Activated T-helper 1 cell treated with Interleukin-2 at 50 U/mL for 16 hours (primary cell): ENCODE results near the gene SLC27A1.
A peak's percentile ranks its signal among the peaks of the same experiment; 100 is the strongest.
"Not testable (repeated sequence)": the region's sequence is repeated elsewhere in the genome, so short reads cannot be mapped to it uniquely, and the experiment has no call there.

Experiments used
- DNase-seq: peaks from one replicate; pipeline ENCODE4 v3.0.0-alpha.2; 2020; ENCODE audit warnings: low read depth

The SLC27A1 gene

DNA sequence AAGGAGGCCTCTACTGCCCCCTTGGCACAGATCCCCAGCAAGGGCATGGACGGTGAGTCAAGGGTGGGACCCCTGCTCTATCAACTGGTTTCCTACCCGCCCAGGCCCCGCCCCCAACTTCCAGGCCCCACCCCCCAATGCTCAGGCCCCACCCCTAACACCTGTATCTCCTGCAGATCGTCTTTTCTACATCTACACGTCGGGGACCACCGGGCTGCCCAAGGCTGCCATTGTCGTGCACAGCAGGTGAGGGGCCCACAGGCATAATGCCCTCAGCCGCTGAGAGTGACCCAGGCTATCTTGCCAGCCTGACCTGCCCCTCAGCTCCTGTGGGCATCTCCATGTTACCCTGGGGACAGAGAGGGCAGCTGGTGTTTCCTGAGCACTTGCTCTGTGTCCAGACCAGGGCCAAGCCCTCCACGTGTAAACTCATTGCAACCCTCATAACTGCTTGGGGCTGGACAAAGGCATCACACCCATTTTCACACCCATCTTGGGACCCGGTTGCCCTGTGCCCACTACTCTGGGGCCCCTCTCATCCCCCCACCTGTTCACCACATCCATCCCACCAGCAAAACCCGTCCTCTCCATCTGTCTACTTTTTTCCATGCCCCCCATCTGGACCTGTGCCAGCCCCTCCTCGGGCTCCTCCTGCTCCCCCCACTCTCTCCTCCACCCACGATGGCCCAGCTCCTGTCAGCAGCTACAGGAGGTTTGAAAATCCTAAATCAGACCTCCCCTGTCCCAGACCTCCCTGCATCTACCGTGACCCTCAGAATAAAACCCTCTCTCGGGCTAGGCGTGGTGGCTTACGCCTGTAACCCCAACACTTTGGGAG, 17.2 kb downstream of the SLC27A1 start:
- DNase-seq: no peak

DNA sequence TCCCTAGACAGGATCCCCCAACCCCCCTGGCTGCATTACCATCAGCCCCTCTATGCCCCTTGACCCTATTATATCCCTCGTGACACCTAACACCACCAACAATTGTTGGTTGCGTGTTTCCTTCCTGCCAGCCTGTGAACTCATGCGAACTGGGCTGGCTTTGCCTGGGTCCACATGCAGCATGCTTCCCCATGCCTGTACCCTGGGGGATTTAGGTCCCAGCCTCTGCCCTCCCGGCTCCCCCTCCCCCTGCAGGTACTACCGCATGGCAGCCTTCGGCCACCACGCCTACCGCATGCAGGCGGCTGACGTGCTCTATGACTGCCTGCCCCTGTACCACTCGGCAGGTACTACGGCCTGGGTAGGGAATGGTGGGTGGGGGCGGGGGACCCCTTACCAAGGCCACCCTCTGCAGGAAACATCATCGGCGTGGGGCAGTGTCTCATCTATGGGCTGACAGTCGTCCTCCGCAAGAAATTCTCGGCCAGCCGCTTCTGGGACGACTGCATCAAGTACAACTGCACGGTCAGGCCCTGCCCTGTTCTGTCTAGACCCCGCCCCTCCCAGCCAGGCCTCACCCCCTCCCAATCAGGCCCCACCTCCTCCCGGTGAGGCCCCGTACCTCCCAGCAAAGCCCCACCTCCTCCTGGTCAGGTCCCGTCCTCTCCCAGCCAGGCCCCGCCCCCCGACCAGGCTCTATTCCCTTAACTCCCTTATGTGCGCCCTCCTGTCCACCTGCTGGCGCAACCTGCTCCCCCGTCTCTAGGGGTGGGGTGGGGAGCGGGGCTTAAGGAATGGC, 18.5 kb downstream of the SLC27A1 start:
- peak; percentile 55 for DNase-seq

DNA sequence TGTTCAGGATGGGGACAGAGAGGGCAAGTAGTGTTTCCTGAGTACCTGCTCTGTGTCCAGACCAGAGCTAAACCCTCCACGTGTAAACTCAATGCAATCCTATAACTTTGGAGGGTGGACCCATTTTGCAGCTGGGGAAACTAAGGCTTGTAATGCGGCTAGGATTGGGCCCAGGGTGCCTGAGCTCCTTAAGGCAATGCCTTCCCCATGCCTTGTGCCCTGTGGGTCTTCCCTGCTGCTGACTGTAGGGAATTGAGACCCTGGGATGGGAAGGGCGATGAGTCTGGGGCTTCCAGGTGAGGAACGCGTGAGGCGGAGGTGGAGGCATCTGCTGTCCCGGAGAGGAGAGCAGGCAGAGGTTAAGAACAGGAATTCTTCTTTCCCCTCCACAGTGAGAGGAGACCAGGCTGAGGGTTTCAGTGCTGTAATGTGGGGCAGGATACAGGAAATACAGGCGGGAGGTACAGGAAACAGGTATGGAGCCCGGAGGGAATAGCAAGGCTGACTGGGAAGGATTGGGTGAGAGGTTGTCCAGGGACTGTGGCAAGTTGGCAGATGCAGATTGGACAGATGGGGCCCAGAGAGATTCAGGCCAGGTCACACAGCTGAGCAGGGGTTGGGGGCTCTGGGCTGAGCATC, 19.2 kb downstream of the SLC27A1 start:
- DNase-seq: no peak

DNA sequence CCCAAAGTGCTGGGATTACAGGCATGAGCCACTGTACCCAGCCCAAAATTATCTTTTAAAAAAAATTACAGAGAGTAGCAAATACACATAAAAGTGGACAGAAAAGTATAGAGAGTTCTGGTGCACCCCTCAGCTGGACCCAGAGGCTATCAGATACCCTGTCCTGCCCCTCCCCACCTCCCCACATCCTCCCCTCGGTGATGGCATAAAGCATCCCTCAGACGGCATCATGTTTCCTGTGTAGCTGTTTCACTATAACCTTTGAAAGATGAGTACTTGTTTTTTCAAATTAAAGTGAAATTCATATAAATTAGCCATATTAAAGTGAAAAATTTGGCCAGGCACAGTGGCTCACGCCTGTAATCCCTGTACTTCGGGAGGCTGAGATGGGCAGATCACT, 20.1 kb downstream of the SLC27A1 start:
- DNase-seq: no peak

DNA sequence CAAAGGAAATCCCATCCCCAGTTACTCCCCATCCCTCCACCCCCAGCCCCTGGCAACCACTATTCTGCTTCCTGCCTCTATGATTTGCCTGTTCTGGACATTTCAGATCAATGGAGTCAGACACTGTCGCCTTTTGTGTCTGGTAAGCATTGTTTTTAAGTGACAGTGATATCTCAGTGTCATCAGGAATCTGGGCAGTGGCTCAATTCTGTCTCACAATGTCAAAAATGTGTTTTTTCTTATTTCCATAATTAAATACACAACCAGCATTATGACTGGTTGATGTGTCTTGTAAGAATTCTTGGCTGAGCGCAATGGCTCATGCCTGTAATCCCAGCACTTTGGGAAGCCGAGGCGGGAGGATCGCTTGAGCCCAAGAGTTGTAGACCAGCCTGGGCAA, 21.0 kb downstream of the SLC27A1 start:
- DNase-seq: no peak

DNA sequence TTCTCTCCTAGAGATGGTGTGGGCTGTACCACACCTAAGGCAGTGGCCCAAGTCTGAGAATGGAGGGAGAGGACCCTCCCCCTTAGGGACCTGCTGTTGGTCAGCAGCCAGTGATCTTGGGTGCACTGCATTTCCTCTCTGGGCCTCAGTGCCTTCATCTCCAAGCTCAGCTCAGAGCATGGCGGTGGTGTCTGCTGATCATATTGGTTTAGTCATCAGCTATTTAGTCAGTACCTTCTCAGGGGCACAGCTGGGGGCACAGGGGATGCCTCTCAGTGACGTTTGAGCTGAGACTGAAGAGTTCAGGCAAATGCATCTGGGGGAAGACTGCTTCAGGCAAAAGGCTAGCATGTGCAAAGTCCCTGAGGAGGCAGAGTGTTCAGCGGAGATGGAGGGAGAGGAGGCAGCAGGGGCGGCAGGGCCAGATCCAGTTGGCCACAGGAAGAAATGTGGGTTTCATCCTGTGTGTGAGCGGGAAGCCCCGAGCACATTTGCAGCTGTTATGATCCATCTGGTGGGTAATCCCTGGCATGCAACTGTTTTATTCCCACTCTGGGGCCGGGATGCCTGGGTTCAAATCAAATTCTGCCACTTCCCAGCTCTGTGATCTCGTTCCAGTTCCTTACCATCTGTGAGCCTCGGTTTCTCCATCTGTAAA, 25.4 kb downstream of the SLC27A1 start:
- DNase-seq: no peak

DNA sequence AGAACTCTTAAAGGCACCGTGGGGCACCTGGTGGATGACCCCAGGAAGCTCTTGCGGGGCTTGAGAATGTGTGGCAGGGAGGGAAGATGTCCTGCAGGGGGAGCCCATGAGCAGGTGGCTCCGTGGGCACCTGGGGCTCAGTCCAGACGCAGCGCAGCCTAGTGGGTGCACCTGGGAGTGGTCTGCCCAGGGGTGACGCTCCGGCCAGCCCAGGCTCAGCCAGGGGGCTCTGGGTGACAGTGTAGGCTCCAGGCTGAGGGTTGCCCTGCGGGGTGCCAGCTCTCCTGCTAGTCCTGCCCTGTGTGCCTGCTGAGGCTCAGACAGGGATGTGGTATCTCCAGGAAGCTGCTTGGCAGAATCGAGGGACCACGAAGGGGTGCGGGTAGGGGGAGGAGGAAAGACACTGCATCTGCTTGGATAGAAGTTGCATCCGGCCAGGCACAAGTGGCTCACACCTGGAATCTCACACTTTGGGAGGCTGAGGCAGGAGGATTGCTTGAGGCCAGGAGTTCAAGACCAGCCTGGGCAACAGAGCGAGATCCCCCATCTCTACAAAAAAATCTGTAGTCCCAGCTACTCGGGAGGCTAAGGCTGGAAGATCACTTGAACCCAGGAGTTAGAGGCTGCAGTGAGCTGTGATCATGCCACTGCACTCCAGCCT, 26.1 kb downstream of the SLC27A1 start:
- DNase-seq: peak; percentile 59

DNA sequence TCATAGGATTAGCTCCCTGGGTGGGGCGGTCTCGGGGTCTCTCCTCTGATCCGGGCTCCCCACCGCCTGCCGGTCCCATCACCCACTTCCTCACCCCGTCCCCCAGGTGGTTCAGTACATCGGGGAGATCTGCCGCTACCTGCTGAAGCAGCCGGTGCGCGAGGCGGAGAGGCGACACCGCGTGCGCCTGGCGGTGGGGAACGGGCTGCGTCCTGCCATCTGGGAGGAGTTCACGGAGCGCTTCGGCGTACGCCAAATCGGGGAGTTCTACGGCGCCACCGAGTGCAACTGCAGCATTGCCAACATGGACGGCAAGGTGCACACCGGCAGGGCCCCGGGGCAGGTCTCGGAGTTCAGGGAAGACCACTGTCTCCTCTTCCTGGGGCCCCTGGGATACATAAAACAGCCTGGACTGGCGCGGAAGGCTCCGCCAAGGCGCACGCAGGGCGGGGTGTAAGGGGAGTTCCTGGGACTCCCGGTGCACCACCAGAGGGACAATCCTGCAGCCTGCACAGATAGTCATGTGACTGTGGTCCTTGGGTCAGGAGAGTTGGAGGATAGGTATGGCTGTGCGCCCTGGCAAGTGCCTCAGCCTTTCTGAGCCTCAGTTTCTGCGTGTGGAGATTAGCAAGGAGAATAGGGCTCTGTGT, 26.9 kb downstream of the SLC27A1 start:
- DNase-seq: no peak

DNA sequence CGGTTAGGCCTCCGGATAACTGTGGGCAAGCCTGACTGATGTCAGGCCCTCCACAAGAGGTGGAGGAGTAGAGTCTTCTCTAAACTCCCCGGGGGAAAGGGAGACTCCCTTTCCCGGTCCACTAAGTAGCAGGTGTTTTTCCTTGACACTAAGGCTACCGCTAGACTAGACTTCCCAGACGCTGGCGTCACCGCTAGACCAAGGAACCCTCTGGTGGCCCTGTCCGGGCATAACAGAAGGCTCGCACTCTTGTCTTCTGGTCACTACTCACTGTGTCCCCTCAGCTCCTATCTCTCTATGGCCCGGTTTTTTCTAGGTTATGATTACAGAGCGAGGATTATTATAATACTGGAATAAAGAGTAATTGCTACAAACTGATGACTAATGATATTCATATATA, 28.7 kb downstream of the SLC27A1 start:
- not testable (repeated sequence) for DNase-seq

DNA sequence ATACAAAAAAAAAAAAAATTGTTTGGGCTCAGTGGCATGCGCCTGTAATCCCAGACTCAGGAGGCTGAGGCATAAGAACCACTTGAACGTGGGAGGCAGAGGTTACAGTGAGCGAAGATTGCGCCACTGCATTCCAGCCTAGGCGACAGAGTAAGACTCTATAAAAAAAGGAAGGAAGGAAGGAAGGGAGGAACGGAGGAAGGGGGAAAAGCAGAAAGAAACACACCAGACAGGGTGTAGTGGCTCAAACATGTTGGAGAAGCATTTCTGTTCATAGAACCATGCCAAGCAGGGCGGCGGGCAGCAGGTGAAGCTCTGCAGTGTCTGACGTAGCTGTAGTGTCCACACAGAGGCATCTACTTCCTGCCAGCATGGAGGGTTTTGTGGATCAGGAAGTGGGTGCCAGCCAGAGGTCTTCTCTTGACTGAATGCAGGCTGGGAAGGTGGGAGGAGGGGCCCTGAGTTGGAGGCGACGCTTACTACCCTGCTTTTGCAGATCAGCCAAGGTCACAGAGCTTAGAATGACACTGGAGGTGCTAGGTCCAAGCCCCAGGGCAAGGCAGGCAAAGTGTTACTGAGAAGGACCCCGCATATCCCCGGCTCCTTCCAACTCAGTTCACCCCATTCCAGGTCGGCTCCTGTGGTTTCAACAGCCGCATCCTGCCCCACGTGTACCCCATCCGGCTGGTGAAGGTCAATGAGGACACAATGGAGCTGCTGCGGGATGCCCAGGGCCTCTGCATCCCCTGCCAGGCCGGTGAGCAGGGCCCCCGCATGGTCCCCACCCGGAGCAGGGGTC, 29.5 kb downstream of the SLC27A1 start:
- no peak for DNase-seq

DNA sequence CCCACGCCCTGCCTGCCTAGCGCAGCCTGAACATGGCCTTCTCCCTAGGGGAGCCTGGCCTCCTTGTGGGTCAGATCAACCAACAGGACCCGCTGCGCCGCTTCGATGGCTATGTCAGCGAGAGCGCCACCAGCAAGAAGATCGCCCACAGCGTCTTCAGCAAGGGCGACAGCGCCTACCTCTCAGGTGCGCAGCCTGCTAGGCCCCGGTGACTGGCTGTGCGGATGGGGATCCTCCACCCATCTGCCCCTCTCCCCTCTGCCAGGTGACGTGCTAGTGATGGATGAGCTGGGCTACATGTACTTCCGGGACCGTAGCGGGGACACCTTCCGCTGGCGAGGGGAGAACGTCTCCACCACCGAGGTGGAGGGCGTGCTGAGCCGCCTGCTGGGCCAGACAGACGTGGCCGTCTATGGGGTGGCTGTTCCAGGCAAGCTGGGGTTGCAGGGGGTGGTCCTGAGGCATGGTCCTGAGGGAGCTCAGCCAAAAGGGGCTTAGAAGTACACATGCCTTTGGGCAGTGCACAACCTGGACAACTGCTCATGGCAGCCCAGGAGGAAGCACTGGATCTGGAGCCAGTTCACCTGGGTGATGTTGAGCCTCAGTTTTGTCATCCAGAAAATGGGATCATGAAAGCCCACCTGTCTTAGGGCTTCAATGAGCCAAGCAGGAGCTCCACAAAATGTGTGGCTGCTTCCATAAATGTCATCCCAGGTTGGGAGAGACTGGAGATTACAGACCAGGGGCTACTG, 30.3 kb downstream of the SLC27A1 start:
- DNase-seq: no peak

DNA sequence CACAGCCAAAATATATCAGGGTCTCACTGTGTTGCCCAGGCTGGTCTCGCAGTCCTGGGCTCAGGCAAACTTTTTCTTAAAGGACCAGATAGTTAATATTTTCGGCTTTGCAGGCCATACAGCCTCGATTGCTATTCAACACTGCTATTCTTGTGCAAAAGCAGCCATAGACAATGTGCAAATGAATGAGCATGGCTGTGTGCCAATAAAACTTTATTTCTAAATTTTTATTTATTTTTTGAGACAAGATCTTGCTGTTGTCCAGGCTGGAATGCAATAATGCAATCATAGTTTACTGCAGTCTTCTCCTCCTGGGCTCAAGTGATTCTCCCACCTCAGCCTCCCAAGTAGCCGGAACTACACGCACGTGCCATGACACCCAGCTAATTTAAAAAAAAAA, 32.9 kb downstream of the SLC27A1 start:
- no peak for DNase-seq

DNA sequence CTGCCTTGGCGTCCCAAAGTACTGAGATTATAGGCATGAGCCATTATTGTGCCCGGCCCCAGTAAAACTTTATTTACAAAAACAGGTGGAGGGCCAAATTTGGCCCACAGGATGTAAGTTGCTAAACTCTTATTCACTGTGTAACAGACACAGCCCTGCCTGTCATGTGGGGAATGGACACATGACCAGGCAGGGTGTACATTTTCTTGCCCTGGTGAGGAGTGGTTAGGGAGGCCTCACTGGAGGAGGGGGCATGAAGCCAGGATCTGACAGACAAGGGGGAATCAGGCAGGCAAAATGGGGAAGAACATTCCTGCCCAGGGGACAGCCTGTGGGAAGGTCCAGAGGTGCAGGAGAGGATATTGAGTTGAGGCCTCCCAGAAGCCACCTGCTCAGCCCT, 33.7 kb downstream of the SLC27A1 start:
- no peak for DNase-seq

DNA sequence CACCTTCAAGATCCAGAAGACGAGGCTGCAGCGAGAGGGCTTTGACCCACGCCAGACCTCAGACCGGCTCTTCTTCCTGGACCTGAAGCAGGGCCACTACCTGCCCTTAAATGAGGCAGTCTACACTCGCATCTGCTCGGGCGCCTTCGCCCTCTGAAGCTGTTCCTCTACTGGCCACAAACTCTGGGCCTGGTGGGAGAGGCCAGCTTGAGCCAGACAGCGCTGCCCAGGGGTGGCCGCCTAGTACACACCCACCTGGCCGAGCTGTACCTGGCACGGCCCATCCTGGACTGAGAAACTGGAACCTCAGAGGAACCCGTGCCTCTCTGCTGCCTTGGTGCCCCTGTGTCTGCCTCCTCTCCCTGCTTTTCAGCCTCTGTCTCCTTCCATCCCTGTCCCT, 34.1 kb downstream of the SLC27A1 start:
- DNase-seq: no peak

DNA sequence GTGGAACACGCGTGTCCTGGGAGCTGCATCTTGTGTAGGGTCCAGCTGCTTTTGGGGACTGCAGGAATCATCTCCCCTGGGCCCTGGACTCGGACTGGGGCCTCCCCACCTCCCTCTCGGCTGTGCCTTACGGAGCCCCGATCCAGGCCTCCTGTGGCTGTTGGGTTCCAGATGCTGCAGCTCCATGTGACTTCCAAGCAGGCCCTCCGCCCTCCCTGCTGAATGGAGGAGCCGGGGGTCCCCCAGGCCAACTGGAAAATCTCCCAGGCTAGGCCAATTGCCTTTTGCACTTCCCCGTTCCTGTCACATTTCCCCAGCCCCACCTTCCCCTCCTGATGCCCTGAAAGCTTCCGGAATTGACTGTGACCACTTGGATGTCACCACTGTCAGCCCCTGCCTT, 34.9 kb downstream of the SLC27A1 start:
- DNase-seq: no peak

DNA sequence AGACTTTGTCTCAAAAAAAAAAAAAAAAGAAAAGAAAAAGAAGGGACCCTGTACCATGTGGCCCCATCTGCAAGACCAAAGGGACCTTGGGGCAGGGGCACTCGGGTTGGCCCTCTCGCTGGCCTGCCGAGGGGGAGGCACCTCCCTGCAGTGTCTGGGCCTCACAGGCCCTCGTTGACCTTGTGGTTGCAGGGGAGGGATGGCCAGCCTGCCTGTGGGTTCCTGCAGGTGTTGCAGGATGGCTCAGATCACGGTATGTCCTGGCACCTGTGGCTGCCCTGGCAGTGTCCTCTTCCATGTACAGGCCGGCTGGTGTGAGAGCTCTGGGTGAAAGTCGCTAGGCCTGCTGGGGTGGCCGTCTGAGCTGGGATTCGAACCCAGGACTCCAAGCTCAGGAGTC, 36.4 kb downstream of the SLC27A1 start:
- DNase-seq: no peak

DNA sequence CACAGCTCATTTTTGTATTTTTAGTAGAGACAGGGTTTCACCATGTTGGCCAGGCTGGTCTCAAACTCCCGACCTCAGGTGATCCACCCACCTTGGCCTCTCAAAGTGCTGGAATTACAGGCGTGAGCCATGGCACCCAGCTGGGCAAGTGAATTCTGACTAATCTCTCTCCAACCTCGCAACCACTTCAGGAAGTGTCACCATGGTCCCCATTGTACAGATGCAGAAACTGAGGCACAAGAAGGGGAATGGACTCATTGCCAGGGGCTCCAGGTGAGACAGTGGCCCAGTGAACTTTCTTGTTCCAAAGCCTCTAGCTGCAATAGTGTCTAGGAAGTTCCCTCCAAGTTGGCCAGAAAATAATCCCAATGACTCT, 38.2 kb downstream of the SLC27A1 start:
- DNase-seq: not testable (repeated sequence)

DNA sequence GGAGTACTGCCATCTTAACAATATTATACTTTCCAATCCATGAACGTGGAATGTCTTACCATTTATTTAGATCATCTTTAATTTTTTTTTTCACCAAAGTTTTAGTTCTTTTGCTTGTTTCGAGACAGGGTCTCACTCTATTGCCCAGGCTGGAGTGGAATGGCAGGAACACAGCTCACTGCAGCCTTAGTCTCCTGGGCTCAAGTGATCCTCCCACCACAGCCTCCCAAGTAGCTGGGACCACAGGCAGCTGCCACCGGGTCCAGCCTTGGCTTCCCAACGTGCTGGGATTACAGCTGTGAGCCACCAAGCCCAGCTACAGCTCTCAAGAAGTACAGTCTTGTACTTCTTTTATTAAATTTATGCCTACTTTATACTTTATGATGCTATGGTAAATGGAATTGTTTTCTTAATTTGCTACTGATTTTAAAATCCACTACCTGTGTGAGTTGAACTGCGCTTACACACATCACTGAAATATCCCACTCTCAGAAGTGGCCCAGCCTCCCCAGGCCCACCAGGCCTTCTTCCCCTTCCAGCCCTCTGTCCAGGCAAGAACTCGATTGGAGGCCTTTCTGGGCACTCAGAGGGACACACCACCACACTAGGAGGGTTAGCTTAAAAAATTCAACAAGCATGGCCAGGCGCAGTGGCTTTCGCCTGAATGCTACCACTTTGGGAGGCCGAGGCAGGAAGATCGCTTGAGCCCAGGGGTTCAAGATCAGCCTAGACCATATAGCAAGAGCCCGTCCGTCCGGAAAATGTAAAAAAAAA, 40.1 kb downstream of the SLC27A1 start:
- no peak for DNase-seq
